Caco-2 (cell line): ENCODE data around the gene HOXA6. TPM values are rescaled to one million over a fixed set of nuclear protein-coding genes. Genes with fewer than 3 reads are reported as not detected.
A peak's percentile ranks its signal among the peaks of the same experiment; 100 is the strongest.

Experiments used
- BruUV-seq: library from RNA; stranded (reverse); fragments of 400-500 nt; replicated peaks from 2 replicates; lab custom pipeline; 2021; lab: Mats Ljungman, UMichigan
- CTCF ChIA-PET: fragments of 300-600 bp; sonication (Branson Sonifier 250); formaldehyde crosslinking; loops from one replicate; lab custom pipeline; 2022; ENCODE audit warnings: antibody characterized with exemption; lab: Charles Lee
- POLR2A ChIA-PET: fragments of 300-600 bp; sonication (Branson Sonifier 250); formaldehyde crosslinking; loops from one replicate; lab custom pipeline; 2022; ENCODE audit warnings: antibody characterized with exemption; lab: Charles Lee
- DNase-seq, 2 experiments: peaks; one replicate each; pipeline versions ENCODE4 v3.0.0 to v3.0.0-alpha.2; 2020 to 2022
- H3K27me3 ChIP-seq: replicated peaks from 2 replicates; pipeline ENCODE4 v1.6.0; 2011; ENCODE audit warnings: low read length; ENCODE audit not compliant: control insufficient read depth, insufficient read depth
- H3K36me3 ChIP-seq: 2 replicates; pipeline ENCODE4 v1.5.1; 2011; ENCODE audit warnings: low read length; ENCODE audit not compliant: control insufficient read depth, insufficient read depth
- H3K4me1 ChIP-seq: fragments of 250-450 bp; sonication (Bioruptor Pico); 2 replicates; pipeline ENCODE4 v1.5.1; 2020; ENCODE audit warnings: mild to moderate bottlenecking
- H3K4me3 ChIP-seq: 2 replicates; pipeline ENCODE4 v1.5.1; 2011; ENCODE audit warnings: low read depth, mild to moderate bottlenecking, control low read depth, low read length
- H3K9me3 ChIP-seq: fragments of 250-450 bp; sonication (Bioruptor Pico); 2 replicates; pipeline ENCODE4 v1.5.1; 2020; ENCODE audit warnings: mild to moderate bottlenecking, moderate library complexity
- H3K27ac Mint-ChIP-seq: one replicate; pipeline ENCODE4 v1.8.0; 2022; ENCODE audit warnings: mixed read lengths; ENCODE audit not compliant: unreplicated experiment
- H3K27me3 Mint-ChIP-seq: one replicate; pipeline ENCODE4 v1.8.0; 2022; ENCODE audit warnings: mixed read lengths; ENCODE audit not compliant: insufficient read depth, unreplicated experiment
- H3K36me3 Mint-ChIP-seq: one replicate; pipeline ENCODE4 v1.8.0; 2022; ENCODE audit warnings: mild to moderate bottlenecking, mixed read lengths; ENCODE audit not compliant: insufficient read depth, unreplicated experiment
- H3K4me1 Mint-ChIP-seq: one replicate; pipeline ENCODE4 v1.8.0; 2022; ENCODE audit warnings: low read depth, mixed read lengths; ENCODE audit not compliant: unreplicated experiment
- H3K4me3 Mint-ChIP-seq: one replicate; pipeline ENCODE4 v1.8.0; 2022; ENCODE audit warnings: mild to moderate bottlenecking, moderate library complexity, mixed read lengths; ENCODE audit not compliant: unreplicated experiment
- H3K9me3 Mint-ChIP-seq: one replicate; pipeline ENCODE4 v1.8.0; 2022; ENCODE audit warnings: mixed read lengths; ENCODE audit not compliant: unreplicated experiment
- intact Hi-C: fragments of 100-400 bp; cut with micrococcal nuclease; formaldehyde crosslinking; loops from one replicate; pipeline ENCODE4 v1.10.0; 2022; ENCODE audit not compliant: unreplicated experiment
- total RNA-seq: library from RNA; stranded (reverse); gene quantifications from 2 replicates; pipeline ENCODE4 v1.2.3, GENCODE V29; 2022
- TF ChIP-seq, protein P1 (sequence below), 2 experiments: fragments of 200-600 bp in 1 of 2; IDR thresholded peaks; 1 replicate in 1 of 2; 2 replicates in 1 of 2; pipeline versions ENCODE4 v1.5.1 to v1.8.0; 2011 to 2022; ENCODE audit warnings: antibody characterized with exemption in 1 of 2, control low read depth in 1 of 2, inconsistent platforms in 1 of 2, low read depth in 1 of 2, low read length in 1 of 2, mild to moderate bottlenecking in 1 of 2, moderate library complexity in 1 of 2; ENCODE audit not compliant: insufficient read depth in 1 of 2, severe bottlenecking in 1 of 2, unreplicated experiment in 1 of 2

The HOXA6 gene
- total RNA-seq, 1 experiment from 2014 or later = 5.6 TPM

- Mint-ChIP-seq H3K9me3 (no peaks in the 10 kb centered on the region), H3K4me1 (peaks cover 11% of the 10 kb centered on the region), H3K36me3 (peaks cover 10% of the 10 kb centered on the region), H3K4me3 (peak within 1 kb of the TSS; percentile 74), H3K27ac (no peak within 1 kb of the TSS), H3K27me3 (no peaks in the 10 kb centered on the region)
- TF ChIP-seq, protein P1, sequence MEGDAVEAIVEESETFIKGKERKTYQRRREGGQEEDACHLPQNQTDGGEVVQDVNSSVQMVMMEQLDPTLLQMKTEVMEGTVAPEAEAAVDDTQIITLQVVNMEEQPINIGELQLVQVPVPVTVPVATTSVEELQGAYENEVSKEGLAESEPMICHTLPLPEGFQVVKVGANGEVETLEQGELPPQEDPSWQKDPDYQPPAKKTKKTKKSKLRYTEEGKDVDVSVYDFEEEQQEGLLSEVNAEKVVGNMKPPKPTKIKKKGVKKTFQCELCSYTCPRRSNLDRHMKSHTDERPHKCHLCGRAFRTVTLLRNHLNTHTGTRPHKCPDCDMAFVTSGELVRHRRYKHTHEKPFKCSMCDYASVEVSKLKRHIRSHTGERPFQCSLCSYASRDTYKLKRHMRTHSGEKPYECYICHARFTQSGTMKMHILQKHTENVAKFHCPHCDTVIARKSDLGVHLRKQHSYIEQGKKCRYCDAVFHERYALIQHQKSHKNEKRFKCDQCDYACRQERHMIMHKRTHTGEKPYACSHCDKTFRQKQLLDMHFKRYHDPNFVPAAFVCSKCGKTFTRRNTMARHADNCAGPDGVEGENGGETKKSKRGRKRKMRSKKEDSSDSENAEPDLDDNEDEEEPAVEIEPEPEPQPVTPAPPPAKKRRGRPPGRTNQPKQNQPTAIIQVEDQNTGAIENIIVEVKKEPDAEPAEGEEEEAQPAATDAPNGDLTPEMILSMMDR (IDR thresholded peaks at IDR 0.05; ENCODE audit: insufficient read depth in 1 of 2, low read depth in 1 of 2, low read length in 1 of 2, severe bottlenecking in 1 of 2, unreplicated experiment in 1 of 2) = no peak
- POLR2A ChIA-PET = no interaction called here
- H3K4me3 ChIP-seq = peak within 1 kb of the TSS; percentile 64
- peaks cover 12% of the 10 kb centered on the region for H3K4me1 ChIP-seq
- peaks cover 2% of the 10 kb centered on the region for H3K27me3 ChIP-seq
- CTCF ChIA-PET = interaction anchor here (1.1 to 1.6 kb wide), 2 partner anchors 17 to 889 kb away, joined by 4 read pairs; partner anchors contain the start of gene HOXA7
- no peaks in the 10 kb centered on the region for H3K9me3 ChIP-seq
- H3K36me3 ChIP-seq = no peaks in the 10 kb centered on the region
- intact Hi-C loops = no loop called here
- BruUV-seq = no TSS peak
- DNase-seq = peak in 1 of 2 experiments; percentile 33
Measured at GRCh38 chr7:27173956-27174873, 26.6 kb upstream of the HOXA6 start, which contains the start of gene HOXA10. TSS of gene HOXA10 (minus strand) at chr7:27174320. CDS start at chr7:27174306, 14 bp downstream.

DNA sequence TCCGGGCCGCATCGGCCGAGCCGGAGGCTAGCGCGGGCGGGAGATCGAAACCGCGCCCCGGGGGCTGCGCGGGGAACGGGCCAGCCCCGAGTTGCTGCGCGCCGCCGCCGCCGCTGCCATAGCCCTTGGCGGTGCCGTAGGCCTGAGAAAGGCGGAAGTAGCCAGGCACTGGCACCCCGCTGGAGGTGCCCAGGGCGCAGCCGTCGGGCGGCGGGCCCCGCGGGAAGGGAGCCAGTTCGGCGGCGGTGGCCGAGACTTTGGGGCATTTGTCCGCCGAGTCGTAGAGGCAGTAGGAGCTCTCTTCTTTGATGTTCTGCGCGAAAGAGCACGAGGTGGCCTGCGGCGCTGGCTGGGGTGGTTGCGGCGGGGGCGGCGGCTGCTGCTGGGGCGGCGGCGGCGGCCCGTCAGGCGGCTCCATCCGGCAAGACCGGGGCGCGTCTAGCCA lies 26.0 kb upstream of the HOXA6 start:
- POLR2A ChIA-PET = no interaction called here

More for the DNA sequence above, 26.0 kb upstream of the HOXA6 start:
- Histone ChIP-seq H3K36me3 (no peaks in the 10 kb centered on the region), H3K4me1 (peaks cover 12% of the 10 kb centered on the region), H3K9me3 (no peaks in the 10 kb centered on the region), H3K27me3 (peaks cover 2% of the 10 kb centered on the region), H3K4me3 (peak overlapping the region; percentile 64)
- Mint-ChIP-seq H3K4me1 (peaks cover 11% of the 10 kb centered on the region), H3K27me3 (no peaks in the 10 kb centered on the region), H3K27ac (no peak overlapping the region), H3K9me3 (no peaks in the 10 kb centered on the region), H3K36me3 (peaks cover 14% of the 10 kb centered on the region), H3K4me3 (peak overlapping the region; percentile 74)
- DNase-seq = peak; percentile 34 to 62
- TF ChIP-seq, protein P1 (IDR thresholded peaks at IDR 0.05; ENCODE audit: insufficient read depth in 1 of 2, low read depth in 1 of 2, low read length in 1 of 2, severe bottlenecking in 1 of 2, unreplicated experiment in 1 of 2) = no peak
- CTCF ChIA-PET = interaction anchor here (1.1 to 1.6 kb wide), 2 partner anchors 17 to 889 kb away, joined by 4 read pairs; partner anchors contain the start of gene HOXA7
- BruUV-seq = no TSS peak
- intact Hi-C loops = no loop called here
